Ovary (tissue), 3 donors: ENCODE data around the gene WFDC5.

Source experiments
- EP300 ChIP-seq: sonication (generic); formaldehyde crosslinking; IDR thresholded peaks from one replicate; pipeline ENCODE4 v1.6.1; 2017; ENCODE audit warnings: antibody characterized with exemption
- POLR2A ChIP-seq: fragments of 450-650 bp; IDR thresholded peaks from one replicate; pipeline ENCODE4 v1.6.1; 2017; ENCODE audit warnings: antibody characterized with exemption, mild to moderate bottlenecking, moderate library complexity
- TF ChIP-seq, protein P1 (sequence below), 3 donors: fragments of 450-650 bp in 2 of 3; fragments of 200-600 bp in 1 of 3; IDR thresholded peaks; one replicate each; pipeline versions ENCODE4 v1.5.1 to v1.8.0; 2016 to 2022; ENCODE audit warnings: antibody characterized with exemption in 3 of 3, mild to moderate bottlenecking in 1 of 3
- donor health status: DM: no; HTN: no; CAD: no.

DNA sequence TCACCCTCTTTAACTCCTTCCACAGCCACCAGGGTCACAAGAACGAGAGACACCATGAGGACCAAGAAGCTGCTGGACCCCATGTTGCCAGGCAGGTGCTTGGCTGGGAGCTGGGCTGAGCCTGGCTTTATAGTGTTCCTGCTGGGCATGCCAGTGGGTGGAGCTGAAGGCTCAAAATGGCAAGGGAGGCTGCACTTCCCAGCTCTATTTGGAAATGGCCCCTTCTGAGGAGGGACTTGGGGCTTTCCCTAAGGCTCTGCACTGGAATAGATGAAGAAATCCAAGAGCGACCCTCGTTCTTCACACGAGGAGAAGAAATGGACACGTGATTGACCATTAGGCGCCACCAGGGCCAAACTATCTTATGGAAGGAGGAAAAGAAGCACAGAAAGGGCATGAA lies 9.4 kb upstream of the WFDC5 start, which contains the start of gene WFDC12:
- TF ChIP-seq, protein P1, sequence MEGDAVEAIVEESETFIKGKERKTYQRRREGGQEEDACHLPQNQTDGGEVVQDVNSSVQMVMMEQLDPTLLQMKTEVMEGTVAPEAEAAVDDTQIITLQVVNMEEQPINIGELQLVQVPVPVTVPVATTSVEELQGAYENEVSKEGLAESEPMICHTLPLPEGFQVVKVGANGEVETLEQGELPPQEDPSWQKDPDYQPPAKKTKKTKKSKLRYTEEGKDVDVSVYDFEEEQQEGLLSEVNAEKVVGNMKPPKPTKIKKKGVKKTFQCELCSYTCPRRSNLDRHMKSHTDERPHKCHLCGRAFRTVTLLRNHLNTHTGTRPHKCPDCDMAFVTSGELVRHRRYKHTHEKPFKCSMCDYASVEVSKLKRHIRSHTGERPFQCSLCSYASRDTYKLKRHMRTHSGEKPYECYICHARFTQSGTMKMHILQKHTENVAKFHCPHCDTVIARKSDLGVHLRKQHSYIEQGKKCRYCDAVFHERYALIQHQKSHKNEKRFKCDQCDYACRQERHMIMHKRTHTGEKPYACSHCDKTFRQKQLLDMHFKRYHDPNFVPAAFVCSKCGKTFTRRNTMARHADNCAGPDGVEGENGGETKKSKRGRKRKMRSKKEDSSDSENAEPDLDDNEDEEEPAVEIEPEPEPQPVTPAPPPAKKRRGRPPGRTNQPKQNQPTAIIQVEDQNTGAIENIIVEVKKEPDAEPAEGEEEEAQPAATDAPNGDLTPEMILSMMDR (IDR thresholded peaks at IDR 0.05), result no peak
- TF ChIP-seq EP300 (no peak), POLR2A (no peak)
